Right lobe of liver (tissue), 4 donors: ENCODE results near the gene PRMT2.
"Not testable (repeated sequence)": the region's sequence is repeated elsewhere in the genome, so short reads cannot be mapped to it uniquely, and the experiment has no call there.

Experiments
- POLR2A ChIP-seq: fragments of 450-650 bp; IDR thresholded peaks from one replicate; pipeline ENCODE4 v1.6.1; 2017; ENCODE audit warnings: antibody characterized with exemption, mild to moderate bottlenecking
- TF ChIP-seq, protein P1 (sequence below), 4 donors: fragments of 200-600 bp in 3 of 4; fragments of 450-650 bp in 1 of 4; IDR thresholded peaks; one replicate each; pipeline versions ENCODE4 v1.5.1 to v1.8.0; 2016 to 2022; ENCODE audit warnings: antibody characterized with exemption in 4 of 4, mild to moderate bottlenecking in 2 of 4
- donor health status: DM: no; HTN: no; CAD: no.
- donor health status: DM: no; HTN: no; CAD: no.
- donor health status: DM: no; HTN: yes; CAD: no.

DNA sequence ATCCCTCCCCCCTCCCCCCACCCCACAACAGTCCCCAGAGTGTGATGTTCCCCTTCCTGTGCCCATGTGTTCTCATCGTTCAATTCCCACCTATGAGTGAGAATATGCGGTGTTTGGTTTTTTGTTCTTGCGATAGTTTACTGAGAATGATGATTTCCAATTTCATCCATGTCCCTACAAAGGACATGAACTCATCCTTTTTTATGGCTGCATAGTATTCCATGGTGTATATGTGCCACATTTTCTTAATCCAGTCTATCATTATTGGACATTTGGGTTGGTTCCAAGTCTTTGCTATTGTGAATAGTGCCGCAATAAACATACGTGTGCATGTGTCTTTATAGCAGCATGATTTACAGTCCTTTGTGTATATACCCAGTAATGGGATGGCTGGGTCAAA, 33.4 kb downstream of the PRMT2 start:
- TF ChIP-seq, protein P1, sequence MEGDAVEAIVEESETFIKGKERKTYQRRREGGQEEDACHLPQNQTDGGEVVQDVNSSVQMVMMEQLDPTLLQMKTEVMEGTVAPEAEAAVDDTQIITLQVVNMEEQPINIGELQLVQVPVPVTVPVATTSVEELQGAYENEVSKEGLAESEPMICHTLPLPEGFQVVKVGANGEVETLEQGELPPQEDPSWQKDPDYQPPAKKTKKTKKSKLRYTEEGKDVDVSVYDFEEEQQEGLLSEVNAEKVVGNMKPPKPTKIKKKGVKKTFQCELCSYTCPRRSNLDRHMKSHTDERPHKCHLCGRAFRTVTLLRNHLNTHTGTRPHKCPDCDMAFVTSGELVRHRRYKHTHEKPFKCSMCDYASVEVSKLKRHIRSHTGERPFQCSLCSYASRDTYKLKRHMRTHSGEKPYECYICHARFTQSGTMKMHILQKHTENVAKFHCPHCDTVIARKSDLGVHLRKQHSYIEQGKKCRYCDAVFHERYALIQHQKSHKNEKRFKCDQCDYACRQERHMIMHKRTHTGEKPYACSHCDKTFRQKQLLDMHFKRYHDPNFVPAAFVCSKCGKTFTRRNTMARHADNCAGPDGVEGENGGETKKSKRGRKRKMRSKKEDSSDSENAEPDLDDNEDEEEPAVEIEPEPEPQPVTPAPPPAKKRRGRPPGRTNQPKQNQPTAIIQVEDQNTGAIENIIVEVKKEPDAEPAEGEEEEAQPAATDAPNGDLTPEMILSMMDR (IDR thresholded peaks at IDR 0.05) = not testable (repeated sequence)
- not testable (repeated sequence) for TF ChIP-seq POLR2A
